Activated B cell treated with CpG ODN at 0.5 μM for 24 hours (primary cell): Measurements from ENCODE around the gene ADRA1B. TPM values are rescaled to one million over a fixed set of nuclear protein-coding genes. Genes with fewer than 3 reads are reported as not detected.

Experiments
- ATAC-seq: fragments of 200-7000 bp; cut with Tn5 transposase; one replicate; pipeline ENCODE4 v1.10.0; 2021; ENCODE audit warnings: low read depth, mild to moderate bottlenecking, moderate library complexity
- CTCF ChIA-PET: fragments of 350-600 bp; sonication (Branson Sonifier 250); formaldehyde crosslinking; loops from one replicate; lab custom pipeline; 2021; ENCODE audit warnings: antibody characterized with exemption; lab: Charles Lee
- POLR2A ChIA-PET: fragments of 350-600 bp; sonication (Branson Sonifier 250); formaldehyde crosslinking; loops from one replicate; lab custom pipeline; 2021; ENCODE audit warnings: antibody characterized with exemption; lab: Charles Lee
- DNase-seq: peaks from one replicate; pipeline ENCODE4 v3.0.0; 2022
- H3K27ac Mint-ChIP-seq: one replicate; pipeline ENCODE4 v1.8.0; 2020; ENCODE audit warnings: mixed read lengths
- H3K27me3 Mint-ChIP-seq: one replicate; pipeline ENCODE4 v1.8.0; 2021; ENCODE audit warnings: mixed read lengths
- H3K36me3 Mint-ChIP-seq: one replicate; pipeline ENCODE4 v1.8.0; 2021; ENCODE audit warnings: low read depth, mixed read lengths
- H3K4me1 Mint-ChIP-seq: one replicate; pipeline ENCODE4 v1.8.0; 2021; ENCODE audit warnings: mixed read lengths
- H3K4me3 Mint-ChIP-seq: one replicate; pipeline ENCODE4 v1.8.0; 2020; ENCODE audit warnings: mild to moderate bottlenecking, mixed read lengths
- H3K9me3 Mint-ChIP-seq: one replicate; pipeline ENCODE4 v1.8.0; 2020; ENCODE audit warnings: mixed read lengths
- CTCF ChIP-seq: fragments of 200-600 bp; IDR thresholded peaks from one replicate; pipeline ENCODE4 v1.8.0; 2022; ENCODE audit warnings: antibody characterized with exemption, mild to moderate bottlenecking
- intact Hi-C: fragments of 100-400 bp; cut with micrococcal nuclease; formaldehyde crosslinking; loops from one replicate; pipeline ENCODE4 v1.15.1; 2024
- total RNA-seq: library from RNA; stranded (reverse); gene quantifications from 2 replicates; pipeline ENCODE4 v1.2.3, GENCODE V29; 2022

The ADRA1B gene
- total RNA-seq, 1 donor from 2014 or later: 0.53 TPM

- no peak for TF ChIP-seq CTCF
- H3K9me3 Mint-ChIP-seq: no peaks in the 10 kb centered on the region
- H3K27me3 Mint-ChIP-seq: peaks cover 35% of the 10 kb centered on the region
- DNase-seq: no peak
- intact Hi-C loops: no loop called here
- ChIA-PET POLR2A (no interaction called here), CTCF (no interaction called here)
- H3K4me1 Mint-ChIP-seq: no peaks in the 10 kb centered on the region
- no peak for ATAC-seq
- H3K4me3 Mint-ChIP-seq: no peak overlapping the region
- no peaks in the 10 kb centered on the region for H3K36me3 Mint-ChIP-seq
- H3K27ac Mint-ChIP-seq: no peak overlapping the region
Measured at GRCh38 chr5:159878988-159879471, 37.3 kb upstream of the ADRA1B start.

DNA sequence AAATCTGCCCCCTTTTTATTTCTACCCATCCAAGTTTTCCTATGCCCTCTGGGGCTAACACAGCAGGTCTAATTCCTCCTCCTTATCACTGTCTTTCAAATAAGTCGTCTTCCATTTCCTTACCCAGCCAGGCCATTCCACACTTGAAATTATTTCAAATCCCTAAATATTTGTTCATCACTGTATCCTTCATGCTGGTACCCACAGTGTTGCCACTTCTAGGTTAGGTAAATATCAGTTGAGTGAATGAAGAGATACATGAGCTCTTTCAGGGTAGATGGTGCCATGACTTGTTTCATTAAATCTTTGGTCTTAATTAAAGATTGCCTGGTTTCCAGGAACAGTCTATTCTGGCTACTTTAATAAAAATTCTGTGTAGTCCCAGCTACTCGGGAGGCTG lies 35.6 kb upstream of the ADRA1B start:
- no peak overlapping the region for H3K4me3 Mint-ChIP-seq
- no peaks in the 10 kb centered on the region for H3K4me1 Mint-ChIP-seq
- no peaks in the 10 kb centered on the region for H3K9me3 Mint-ChIP-seq
- no peaks in the 10 kb centered on the region for H3K36me3 Mint-ChIP-seq
- DNase-seq: no peak
- intact Hi-C loops: no loop called here
- ChIA-PET CTCF (no interaction called here), POLR2A (no interaction called here)
- ATAC-seq: no peak
- H3K27ac Mint-ChIP-seq: no peak overlapping the region
- TF ChIP-seq CTCF: no peak
- H3K27me3 Mint-ChIP-seq: peaks cover 30% of the 10 kb centered on the region

DNA sequence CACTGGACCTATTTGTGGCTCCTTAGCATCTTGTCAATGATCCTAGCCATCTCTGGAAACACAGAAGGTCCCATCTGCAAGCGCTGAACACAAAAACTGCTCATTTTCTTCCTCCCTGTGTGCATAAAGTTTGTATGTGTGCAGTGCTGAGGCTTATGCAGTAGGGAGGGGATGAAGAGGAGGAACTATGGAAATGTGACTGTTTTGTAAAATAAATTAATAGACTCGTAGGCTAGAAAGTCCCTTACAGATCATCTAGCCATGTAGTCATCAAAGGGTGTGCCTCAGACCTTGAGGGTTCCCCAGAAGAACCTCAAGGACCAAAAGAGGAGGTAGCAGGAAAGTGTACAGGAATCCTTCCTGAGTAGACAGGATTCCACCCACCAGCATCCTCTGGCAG lies 34.3 kb upstream of the ADRA1B start:
- no peak overlapping the region for H3K27ac Mint-ChIP-seq
- no peak for ATAC-seq
- H3K4me3 Mint-ChIP-seq: no peak overlapping the region
- DNase-seq: no peak
- H3K9me3 Mint-ChIP-seq: no peaks in the 10 kb centered on the region
- H3K36me3 Mint-ChIP-seq: no peaks in the 10 kb centered on the region
- H3K4me1 Mint-ChIP-seq: no peaks in the 10 kb centered on the region
- ChIA-PET POLR2A (interaction anchor here (0.7 kb wide), 1 partner anchor 64 kb away, joined by 7 read pairs; no protein-coding TSS in a partner anchor), CTCF (no interaction called here)
- intact Hi-C loops: no loop called here
- no peak for TF ChIP-seq CTCF
- peaks cover 30% of the 10 kb centered on the region for H3K27me3 Mint-ChIP-seq

GRCh38 chr5:159883522-159883950 lies 32.7 kb upstream of the ADRA1B start:
- Mint-ChIP-seq H3K4me1 (no peaks in the 10 kb centered on the region), H3K27ac (no peak overlapping the region), H3K27me3 (peaks cover 27% of the 10 kb centered on the region), H3K36me3 (no peaks in the 10 kb centered on the region), H3K9me3 (no peaks in the 10 kb centered on the region), H3K4me3 (no peak overlapping the region)
- intact Hi-C loops: no loop called here
- ChIA-PET CTCF (no interaction called here), POLR2A (no interaction called here)
- no peak for TF ChIP-seq CTCF
- ATAC-seq (no peak), DNase-seq (no peak)

GRCh38 chr5:159884917-159885620 lies 31.2 kb upstream of the ADRA1B start:
- H3K27ac Mint-ChIP-seq: no peak overlapping the region
- ATAC-seq: no peak
- peaks cover 20% of the 10 kb centered on the region for H3K27me3 Mint-ChIP-seq
- no peak overlapping the region for H3K4me3 Mint-ChIP-seq
- no peak for DNase-seq
- CTCF ChIA-PET: no interaction called here
- H3K4me1 Mint-ChIP-seq: no peaks in the 10 kb centered on the region
- H3K36me3 Mint-ChIP-seq: no peaks in the 10 kb centered on the region
- no peak for TF ChIP-seq CTCF
- intact Hi-C loops: no loop called here
- POLR2A ChIA-PET: no interaction called here
- no peaks in the 10 kb centered on the region for H3K9me3 Mint-ChIP-seq
